ENCODE data around the gene PDHB. TPM values are rescaled to one million over a fixed set of nuclear protein-coding genes. Genes with fewer than 3 reads are reported as not detected.
"Not testable (repeated sequence)": the region's sequence is repeated elsewhere in the genome, so short reads cannot be mapped to it uniquely, and the experiment has no call there.

The PDHB gene
- 115 and 119 TPM in 2 replicates for total RNA-seq (2014; rRNA removed; shearing (Covaris generic))

DNA sequence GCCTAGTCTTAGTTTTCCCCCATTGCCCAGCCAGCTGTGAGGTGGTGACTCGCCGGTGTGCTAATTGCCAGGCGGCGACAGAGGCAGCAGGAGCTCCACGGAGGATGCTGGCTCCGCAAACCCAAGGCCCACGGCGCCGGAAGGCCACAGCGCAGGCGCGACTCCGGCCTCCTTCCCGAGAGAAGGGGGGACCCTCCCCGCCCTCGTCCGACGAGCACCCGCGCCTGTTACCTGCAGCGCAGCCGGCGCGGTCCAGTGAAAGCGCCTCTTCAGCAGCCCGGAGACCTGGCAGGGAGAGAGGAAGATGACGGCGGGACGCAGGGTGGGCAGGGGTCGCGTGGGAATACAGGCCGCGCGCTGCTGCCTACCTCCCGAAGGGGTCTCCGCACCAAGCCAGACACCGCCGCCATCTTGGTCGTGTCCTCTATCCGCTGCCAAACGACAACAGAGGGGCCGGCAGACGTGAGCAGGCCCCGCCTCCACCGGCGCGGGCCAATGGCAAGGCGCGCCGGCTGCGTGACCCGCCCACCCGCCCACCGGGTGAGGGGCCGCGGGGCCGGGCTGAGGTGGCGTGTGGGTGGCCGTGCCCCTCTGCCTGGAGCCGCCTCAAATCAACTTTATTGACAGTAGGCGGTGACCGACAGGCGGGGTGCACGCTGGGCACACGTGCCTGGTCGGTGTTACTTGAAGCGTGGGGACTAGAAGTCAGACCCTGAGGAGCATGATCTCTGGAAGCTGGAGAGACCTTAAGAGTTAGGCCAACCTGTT lies at the start of gene PDHB:
TSS of gene PDHB (minus strand) at position 433 of the 768 bp plus-strand sequence. CDS start at position 410, 23 bp downstream.
- peak; percentile 90 for DNase-seq (ENCODE audit: low read depth)

DNA sequence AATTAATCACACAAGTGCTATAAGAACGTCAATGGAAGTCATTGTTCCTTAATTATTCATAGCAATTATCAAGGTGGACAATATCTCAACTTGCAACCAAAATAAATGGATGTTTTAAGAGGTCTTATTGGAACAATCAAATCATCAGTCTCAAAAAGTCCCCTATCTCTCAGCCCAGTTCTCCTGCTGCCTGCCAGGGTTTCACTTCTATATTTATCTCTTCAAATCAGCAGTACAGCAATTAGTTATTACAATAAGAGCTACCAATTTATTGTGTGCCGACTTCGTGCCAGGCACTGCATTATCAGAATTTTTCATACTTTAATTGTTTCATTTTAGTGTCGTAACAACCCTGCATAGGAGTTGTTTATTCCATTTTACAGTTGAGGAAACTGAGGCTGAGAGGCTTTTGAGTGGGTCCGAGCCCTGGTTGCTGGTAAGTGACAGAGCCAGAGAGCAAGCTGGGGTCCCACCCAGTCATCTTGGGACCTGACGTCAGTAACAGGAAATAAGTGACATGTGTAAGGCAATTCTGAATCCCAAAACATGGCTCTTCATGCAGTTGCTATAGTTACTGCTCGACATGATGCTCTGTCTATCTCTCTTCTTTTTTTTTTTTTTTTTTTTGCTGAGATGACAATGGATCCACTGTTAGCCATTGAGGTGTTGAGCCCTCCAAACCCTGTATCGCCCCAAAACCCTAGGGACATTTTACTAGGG lies 49.4 kb upstream of the PDHB start:
- no peak for DNase-seq (ENCODE audit: low read depth)

DNA sequence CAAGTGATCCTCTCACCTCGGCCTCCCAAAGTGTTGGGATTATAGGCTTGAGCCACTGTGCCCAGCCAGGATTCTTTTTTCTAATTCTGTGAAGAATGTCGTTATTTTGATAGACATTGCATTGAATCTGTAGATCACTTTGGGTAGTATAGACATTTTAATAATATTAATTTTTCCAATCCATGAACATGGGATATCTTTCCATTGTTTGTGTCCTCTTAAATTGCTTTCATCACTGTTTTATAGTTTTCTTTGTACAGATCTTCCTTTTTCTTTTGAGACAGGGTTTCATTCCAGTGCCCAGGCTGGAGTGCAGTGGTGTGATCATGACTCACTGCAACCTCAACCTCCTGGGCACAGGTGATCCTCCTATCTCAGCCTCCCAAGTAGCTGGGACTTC lies 46.7 kb upstream of the PDHB start:
- DNase-seq (ENCODE audit: low read depth) = no peak

DNA sequence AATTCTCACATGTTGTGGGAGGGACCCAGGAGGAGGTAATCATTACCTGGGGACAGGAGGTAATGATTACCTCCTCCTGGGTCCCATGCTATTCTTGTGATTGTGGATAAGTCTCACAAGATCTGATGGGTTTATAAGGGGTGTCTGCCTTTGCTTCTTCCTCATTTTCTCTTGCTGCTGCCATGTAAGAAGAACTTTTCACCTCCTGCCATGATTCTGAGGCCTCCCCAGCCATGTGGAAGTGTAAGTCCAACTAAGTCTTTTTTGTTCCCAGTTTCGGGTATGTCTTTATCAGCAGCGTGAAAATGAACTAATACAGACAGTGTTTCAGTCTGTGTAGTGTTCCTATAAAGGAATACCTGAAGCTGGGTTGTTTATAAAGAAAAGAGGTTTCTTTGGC lies 45.1 kb upstream of the PDHB start:
- DNase-seq (ENCODE audit: low read depth) = no peak

DNA sequence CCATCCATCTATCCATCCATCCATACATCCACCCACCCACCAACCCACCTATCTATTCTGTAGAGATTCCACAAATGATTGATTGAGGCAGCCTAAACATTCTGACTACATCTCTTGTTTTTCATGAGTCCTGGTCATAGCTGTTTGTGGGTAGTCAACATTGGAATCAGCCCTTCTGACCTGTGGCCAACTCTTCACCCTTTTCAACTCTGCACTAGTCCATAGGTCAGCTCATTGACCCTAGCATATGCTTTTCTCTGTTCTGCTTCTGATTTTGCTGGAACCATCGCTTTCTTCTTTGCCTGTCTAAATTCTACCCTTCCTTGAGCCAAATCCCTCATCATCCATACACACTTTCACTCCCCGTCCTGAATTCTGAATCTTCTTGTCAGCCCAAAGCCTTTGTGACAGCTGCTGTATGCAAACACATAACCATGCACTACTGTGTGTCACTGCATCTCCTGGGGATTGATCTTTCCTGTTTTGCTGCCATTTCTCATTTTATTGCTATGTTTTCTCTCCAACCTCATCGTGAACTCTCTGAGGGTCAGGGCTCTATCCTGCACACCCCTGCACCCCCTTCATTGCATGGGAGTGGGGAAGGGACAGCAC lies 41.4 kb upstream of the PDHB start:
- no peak for DNase-seq (ENCODE audit: low read depth)

DNA sequence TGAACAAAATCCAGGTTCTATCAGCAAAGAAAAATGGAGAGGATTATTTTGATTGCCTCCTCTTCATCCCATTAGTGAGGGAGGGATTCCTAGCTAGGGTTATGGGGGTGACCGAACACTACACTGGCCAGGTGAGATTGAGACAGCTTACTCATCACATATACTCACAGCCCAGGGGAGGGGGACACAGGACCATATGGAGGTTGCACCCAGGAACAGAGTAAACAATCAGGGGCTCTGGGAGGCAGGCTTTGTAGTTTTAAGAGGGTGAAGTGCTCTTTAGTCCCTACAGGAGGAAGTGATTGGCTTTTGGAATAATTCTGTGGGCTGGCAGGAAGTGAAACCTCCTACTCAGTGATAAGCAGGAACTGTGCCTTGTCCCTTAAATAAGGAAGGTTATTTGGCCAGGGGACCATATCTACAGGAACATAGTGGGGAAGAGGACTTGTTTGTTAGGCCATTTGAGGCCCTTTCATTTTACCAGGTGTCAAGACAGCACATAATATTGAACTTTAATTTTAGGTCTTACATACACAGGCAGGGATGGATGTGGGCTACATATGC lies 40.8 kb upstream of the PDHB start:
- DNase-seq (ENCODE audit: low read depth) = no peak

DNA sequence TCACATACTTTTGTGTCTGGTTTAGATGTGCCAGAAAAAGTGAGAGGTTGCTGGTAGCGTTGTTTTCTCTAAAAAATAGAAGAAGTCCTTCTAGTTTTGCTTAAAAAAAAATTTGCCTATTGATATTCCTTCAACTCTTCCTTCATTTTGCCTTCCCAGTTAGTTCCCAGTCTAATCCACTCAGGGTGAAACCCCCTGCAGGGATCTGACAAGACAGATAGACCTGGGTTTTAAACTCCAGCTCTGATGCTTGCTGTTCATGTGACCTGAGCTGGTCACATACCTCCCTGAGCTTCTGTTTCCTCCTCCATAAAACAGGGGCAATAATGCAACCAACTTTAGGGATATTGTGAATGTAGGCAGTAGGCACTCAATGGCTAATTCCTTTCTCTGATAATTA lies 39.6 kb upstream of the PDHB start:
- no peak for DNase-seq (ENCODE audit: low read depth)

DNA sequence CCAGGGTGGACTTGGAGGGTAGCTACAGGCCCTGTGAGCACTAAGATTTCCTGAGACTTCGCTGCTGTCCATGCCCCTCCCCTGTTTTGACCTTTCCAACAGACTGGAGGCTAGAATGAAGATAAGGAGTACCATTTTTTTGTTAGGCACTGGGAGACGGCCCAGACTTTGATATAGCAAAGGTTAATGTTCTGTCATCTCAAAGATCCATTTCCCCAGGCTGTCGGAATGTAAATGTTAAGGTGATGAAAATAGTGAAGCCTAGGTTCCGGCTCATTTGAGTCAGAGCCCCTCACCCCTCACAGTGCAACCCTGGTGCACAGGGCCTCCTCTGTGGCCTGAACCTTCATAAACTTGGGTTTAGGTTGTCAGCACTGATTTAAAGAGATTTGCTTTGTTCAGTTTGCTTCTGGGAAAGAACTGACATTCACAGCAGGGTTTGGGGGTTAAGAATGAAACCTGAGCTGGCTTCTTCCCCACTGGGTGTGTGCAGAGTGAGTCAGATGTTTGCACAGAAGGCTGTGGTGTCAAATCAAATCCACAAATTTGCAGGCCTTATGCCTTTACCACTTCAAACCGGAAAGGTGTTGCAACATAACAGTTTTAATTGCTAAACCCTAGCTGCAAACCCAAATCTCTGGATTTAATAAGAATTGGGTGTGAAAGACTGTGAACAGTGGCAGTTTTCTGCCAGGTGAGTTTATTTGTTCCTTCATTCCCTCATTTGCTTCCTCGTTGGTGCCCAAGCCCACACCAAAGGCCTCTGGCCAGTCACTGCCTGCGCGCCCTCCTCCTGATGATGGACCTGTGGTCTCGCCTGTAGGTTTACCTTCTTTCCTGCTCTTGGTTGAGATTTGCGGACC lies 37.6 kb upstream of the PDHB start:
- DNase-seq (ENCODE audit: low read depth) = peak; percentile 91

DNA sequence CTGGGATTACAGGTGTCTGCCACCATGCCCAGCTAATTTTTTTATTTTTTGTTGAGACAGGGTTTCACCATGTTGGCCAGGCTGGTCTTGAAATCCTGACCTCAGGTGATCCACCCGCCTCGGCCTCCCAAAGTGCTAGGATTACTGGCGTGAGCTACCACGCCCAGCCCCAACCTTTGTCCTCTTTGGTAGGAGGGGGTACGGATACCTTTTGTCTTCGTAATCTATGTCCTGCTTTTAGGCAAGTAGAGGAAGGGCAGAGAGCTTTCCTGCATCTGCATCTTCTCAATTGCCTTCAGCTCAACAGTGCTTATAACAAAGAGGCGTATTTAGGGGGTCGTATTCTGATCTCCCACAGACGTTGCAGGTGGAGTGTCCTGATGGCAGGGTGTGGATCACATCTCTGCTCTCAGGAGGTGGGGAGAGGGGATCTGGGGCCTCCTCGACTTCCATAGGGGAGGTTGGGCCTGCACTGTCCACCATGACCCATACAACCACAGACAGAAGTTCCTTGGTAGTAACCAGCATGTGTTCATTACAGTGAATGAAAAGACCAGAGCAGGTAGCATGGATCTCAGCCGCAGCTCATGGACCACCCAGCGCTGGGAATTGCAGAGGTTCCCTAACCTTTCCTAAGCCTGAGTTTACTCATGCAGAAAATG lies 36.9 kb upstream of the PDHB start:
- DNase-seq (ENCODE audit: low read depth) = no peak

DNA sequence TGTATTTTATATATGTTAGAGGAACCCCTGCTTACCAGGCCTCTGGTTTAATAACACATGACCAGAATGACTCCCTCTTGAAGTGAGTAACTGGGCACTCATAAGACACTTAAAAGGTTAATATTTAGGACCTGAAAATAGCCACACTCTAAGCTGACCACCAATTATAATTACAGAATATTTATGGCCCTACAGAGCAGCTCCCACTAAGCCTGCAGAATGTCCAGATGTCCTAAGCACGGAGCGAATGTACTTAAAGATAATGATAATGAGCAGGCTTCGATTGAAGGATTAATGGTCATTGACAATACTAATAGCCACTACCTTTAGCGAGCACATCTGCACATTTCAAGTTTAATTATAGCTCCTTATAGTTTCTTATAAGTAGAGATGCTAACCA lies 35.5 kb upstream of the PDHB start:
- no peak for DNase-seq (ENCODE audit: low read depth)

DNA sequence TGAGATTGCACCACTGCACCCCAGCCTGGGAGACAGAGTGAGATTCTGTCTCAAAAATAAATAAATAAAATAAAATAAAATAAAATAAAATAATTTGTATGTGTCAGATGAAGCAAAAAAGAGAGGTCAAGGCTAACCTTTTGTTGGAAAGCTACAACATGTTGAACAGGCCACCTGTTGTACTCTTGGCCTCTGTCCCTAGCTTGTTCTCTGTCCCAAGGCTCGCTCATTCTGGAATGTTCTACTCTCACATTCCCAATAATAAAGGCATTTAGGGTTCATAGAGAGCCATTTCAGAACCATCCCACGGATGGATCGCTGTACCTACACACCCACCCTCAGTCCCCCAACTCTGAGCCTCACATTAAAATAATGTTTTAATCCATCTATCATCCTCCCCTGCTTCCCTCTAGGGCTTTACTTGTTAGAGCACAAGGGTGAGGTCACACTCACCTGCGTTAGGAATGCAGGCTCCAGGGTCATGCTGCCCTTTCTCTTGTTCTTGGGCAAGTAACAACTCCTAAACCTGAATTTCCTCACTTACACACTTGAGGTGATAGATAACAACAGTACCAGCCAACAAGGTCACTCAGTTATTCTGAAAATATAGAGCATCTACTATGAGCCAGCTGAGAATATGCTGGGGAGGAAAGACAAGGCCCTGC lies 33.4 kb upstream of the PDHB start:
- no peak for DNase-seq (ENCODE audit: low read depth)

DNA sequence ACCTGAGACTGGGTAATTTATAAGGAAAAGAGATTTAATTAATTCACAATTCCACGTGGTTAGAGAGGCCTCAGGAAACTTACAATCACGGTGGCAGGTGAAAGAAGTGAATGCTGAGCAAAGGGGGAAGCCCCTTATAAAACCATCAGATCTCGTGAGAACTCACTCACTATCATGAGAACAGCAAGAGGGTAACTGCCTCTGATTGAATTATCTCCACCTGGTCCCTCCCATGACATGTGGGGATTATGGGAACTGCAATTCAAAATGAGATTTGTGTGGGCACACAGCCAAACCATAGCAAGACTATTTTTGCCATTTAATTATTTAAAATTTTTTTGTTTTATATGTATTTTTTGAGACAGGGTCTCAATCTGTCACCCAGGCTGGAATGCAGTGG lies 31.2 kb upstream of the PDHB start:
- no peak for DNase-seq (ENCODE audit: low read depth)

DNA sequence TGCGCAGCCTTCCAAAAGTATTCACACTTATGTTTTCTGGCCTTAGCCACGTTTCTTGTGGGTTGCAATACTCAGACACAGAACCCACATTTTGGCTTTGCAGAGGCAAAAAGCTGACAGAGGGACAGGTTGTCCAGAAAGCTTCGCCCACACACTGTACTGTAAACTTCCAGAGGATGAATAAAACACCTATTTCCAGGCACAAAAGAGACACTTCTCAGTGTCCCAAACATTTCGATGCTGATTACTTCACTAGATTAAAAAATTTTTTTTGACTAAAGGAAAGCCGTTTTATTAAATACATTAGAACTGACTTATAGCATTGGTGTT lies 30.3 kb upstream of the PDHB start:
- no peak for DNase-seq (ENCODE audit: low read depth)

DNA sequence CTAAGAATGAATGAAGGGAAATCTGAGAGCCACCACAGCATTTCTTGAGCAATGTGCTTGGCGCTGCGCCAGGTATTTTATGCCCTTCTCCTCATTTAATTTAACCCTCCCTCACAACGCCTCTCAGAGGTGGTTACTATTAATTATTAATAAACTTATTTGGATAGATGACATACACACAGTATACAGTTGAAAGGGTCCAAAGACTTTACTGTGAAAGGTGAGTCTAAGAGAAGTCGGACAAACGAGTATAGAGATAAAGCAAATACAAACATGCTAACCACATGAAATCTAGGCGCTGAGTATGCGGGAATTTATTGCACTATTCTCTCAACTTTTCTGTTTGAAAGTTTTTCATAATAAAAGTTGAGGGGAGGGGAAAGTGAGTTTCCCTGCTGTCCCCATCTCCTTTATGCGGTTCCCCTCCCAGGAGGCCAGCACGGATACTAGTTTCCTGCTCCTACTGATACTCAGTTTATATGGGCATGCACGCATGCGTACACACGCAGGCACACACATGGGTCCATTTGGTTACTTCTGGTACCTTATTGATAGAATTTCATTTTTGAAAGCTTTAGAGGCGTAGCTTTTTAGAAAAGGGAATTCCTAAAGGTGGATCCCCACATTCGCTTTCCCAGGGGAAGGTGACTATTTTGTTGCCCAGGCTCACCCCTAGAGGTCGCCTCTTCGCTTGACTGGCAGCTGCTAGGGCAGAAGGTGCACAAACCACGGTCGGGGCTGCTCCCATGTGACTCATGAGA lies 29.7 kb upstream of the PDHB start:
- peak; percentile 85 for DNase-seq (ENCODE audit: low read depth)

DNA sequence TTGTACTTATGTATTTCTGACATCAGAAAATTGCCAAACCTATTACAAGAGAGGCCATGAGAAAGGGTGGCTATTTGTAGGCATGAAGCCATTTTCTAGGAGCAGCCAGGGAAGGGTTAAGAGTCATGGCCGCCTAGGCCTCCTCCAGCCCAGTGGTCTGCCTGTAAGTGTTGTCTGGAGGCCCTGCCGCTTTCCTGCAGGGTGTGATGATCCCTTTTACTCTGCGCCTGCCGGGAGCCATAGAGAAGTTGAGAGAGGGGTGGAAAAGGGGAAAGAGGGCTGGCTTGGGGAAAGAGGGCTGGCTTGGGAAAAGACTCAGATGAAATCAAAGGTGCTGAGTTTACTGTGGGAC lies 29.2 kb upstream of the PDHB start:
- DNase-seq (ENCODE audit: low read depth) = no peak

DNA sequence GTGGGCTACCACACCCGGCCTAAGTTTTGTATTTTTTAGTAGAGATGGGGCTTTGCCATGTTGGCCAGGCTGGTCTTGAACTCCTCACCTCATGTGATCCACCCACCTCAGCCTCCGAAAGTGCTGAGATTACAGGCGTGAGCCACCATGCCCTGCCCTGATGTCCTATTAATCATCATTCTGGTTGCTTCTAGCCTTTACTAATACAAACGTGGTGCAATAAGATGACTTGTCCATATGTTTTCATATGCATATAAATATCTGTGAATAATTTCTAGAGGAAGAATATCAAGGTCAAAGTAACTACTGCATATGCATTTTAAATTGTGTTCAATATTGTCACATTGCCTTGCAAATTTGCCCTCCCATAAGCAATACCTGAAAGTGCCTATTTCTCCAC lies 25.5 kb upstream of the PDHB start:
- DNase-seq (ENCODE audit: low read depth) = no peak

DNA sequence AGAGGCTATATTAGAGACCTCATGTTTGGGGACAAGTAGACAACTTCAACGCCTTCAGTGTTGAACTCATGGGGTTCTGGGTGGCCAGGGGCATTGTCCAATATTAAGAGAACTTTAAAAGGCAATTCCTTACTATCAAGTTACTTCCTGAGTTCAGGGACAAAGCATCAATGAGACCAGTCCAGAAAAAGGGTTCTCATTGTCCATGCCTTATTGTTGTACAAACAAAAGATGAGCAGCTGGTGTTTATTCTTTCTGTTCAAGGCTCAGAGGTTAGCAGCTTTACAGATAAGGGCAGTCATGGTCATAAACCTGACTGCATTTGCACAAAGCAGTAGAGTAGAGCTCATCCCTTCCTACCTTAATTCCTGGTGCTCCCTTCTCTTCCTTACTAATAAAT lies 18.5 kb upstream of the PDHB start:
- DNase-seq (ENCODE audit: low read depth) = no peak

DNA sequence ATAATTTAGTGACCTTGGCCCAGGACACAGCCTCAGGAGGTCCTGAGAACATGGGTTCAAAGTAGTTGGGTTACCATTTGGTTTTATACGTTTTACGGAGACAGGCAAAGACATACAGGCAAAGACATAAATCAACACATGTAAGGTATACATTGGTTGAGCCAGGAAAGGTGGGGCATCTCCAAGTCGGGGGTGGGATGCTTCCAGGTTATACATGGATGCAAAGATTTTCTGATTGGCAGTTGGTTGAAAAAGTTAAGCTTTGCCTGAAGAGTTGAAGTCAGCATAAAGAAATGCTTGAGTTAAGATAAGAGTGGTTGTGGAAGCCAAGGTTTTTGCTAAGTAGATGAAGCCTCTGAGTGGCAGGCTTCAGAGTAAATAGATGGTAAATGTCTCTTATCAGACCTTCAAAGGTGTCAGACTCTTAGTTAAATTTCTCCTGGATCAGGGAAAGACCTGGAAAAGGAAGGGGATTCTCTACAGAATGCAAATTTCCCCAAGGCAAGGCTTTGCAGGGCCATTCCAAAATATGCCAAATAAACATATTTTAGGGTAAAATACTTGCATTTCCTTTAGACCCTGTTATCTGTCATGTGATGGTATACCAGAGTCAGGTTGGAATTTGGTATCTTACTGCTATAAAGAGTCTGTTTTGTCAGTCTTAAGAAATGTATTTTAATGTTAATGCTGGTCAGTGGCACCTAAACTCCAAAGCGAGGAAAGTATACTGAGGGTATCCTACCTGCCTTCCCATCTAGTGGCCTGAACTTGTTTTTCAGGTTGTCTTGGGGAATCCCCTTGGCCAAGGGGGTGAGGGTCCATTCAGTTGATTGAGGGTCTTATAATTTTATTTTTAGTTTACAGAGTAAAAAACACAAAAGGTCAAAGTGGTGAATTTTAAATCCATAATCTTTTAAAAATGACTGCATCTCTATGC lies 8.2 kb upstream of the PDHB start:
- no peak for DNase-seq (ENCODE audit: low read depth)

DNA sequence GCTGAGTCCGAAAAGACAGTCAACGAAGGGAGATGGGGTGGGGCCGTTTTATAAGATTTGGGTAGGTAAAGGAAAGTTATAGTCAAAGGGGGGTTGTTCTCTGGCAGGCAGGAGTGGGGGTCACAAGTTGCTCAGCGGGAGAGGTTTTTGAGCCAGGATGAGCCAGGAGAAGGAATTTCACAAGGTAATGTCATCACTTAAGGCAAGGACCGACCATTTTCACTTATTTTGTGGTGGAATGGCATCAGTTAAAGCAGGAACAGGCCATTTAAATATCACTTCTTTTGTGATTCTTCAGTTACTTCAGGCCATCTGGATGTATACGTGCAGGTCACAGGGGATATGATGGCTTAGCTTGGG lies 7.3 kb upstream of the PDHB start:
- not testable (repeated sequence) for DNase-seq (ENCODE audit: low read depth)

Measured in Daoy (cell line).